Transverse colon (tissue), 3 donors: ENCODE data around the gene UBE2J2.

Experiments
- CTCF ChIP-seq, 5 experiments: fragments of 200-600 bp in 3 of 5; fragments of 450-650 bp in 2 of 5; sonication (generic) in 3 of 5; IDR thresholded peaks; 1 replicate in 2 of 5; 2 replicates in 3 of 5; pipeline ENCODE4 v1.5.1; 2016 to 2017; ENCODE audit warnings: antibody characterized with exemption in 5 of 5, inconsistent platforms in 3 of 5, mild to moderate bottlenecking in 2 of 5, moderate library complexity in 1 of 5
- EP300 ChIP-seq: sonication (generic); formaldehyde crosslinking; IDR thresholded peaks from one replicate; pipeline ENCODE4 v1.6.1; 2017; ENCODE audit warnings: antibody characterized with exemption, low read depth
- POLR2A ChIP-seq: fragments of 450-650 bp; IDR thresholded peaks from one replicate; pipeline ENCODE4 v1.6.1; 2016; ENCODE audit warnings: antibody characterized with exemption, mild to moderate bottlenecking, moderate library complexity

- TF ChIP-seq CTCF (IDR thresholded peaks at IDR 0.05) (no peak), POLR2A (no peak), EP300 (no peak)
Measured at GRCh38 chr1:1322418-1322817, 48.8 kb upstream of the UBE2J2 start.
